HG02973 (cell line): ENCODE results near the gene RRP8.
A peak's percentile ranks its signal among the peaks of the same experiment; 100 is the strongest.

Experiments
- ATAC-seq: cut with Tn5 transposase; IDR thresholded peaks from one replicate; pipeline ENCODE4 v1.9.1; 2021; ENCODE audit warnings: moderate library complexity; ENCODE audit not compliant: unreplicated experiment

The RRP8 gene

GRCh38 chr11:6604790-6605189, 1.4 kb upstream of the RRP8 start:
- ATAC-seq: no peak

- peak; percentile 33 for ATAC-seq
Observed at GRCh38 chr11:6604081-6604626, 738 bp upstream of the RRP8 start.

GRCh38 chr11:6602096-6602940, 1.1 kb downstream of the RRP8 start:
- no peak for ATAC-seq

- no peak for ATAC-seq
Observed at GRCh38 chr11:6601041-6601461, 2.4 kb downstream of the RRP8 start.

GRCh38 chr11:6599881-6600390, 3.5 kb downstream of the RRP8 start:
- no peak for ATAC-seq

GRCh38 chr11:6599449-6599848, 4.0 kb downstream of the RRP8 start:
- ATAC-seq: no peak

GRCh38 chr11:6598555-6598954, 4.9 kb downstream of the RRP8 start:
- no peak for ATAC-seq

GRCh38 chr11:6596239-6596877, 7.1 kb downstream of the RRP8 start:
- no peak for ATAC-seq

- ATAC-seq: no peak
Observed at GRCh38 chr11:6594142-6594768, 9.2 kb downstream of the RRP8 start.

- no peak for ATAC-seq
Observed at GRCh38 chr11:6588018-6588417, 15.4 kb downstream of the RRP8 start.

GRCh38 chr11:6587360-6587953, 16.0 kb downstream of the RRP8 start:
- ATAC-seq: no peak

- no peak for ATAC-seq
Observed at GRCh38 chr11:6586434-6587359, 16.7 kb downstream of the RRP8 start.

- ATAC-seq: no peak
Observed at GRCh38 chr11:6584528-6584927, 18.9 kb downstream of the RRP8 start.

GRCh38 chr11:6583584-6583983, 19.8 kb downstream of the RRP8 start:
- ATAC-seq: no peak

- ATAC-seq: no peak
Observed at GRCh38 chr11:6579681-6580080, 23.7 kb downstream of the RRP8 start.

GRCh38 chr11:6578134-6578533, 25.3 kb downstream of the RRP8 start:
- no peak for ATAC-seq

- ATAC-seq: no peak
Observed at GRCh38 chr11:6576471-6577373, 26.7 kb downstream of the RRP8 start.

- no peak for ATAC-seq
Observed at GRCh38 chr11:6574816-6575715, 28.4 kb downstream of the RRP8 start.
